CD4-positive, alpha-beta T cell treated with Interleukin-17A for 1 hour (primary cell): ENCODE measurements around the gene RTF1.
"Not testable (repeated sequence)": the region's sequence is repeated elsewhere in the genome, so short reads cannot be mapped to it uniquely, and the experiment has no call there.

Experiments used
- DNase-seq: peaks from one replicate; pipeline ENCODE4 v3.0.0-alpha.2; 2020

The RTF1 gene

GRCh38 chr15:41438206-41438605 lies 21.3 kb downstream of the RTF1 start:
- DNase-seq, result no peak

- not testable (repeated sequence) for DNase-seq
Measured at GRCh38 chr15:41438745-41439144, 21.9 kb downstream of the RTF1 start.

- DNase-seq, result peak; percentile 22
Measured at GRCh38 chr15:41443275-41443674, 26.4 kb downstream of the RTF1 start.

GRCh38 chr15:41445399-41445798 lies 28.5 kb downstream of the RTF1 start:
- no peak for DNase-seq

GRCh38 chr15:41462084-41462795 lies 45.3 kb downstream of the RTF1 start:
- no peak for DNase-seq

GRCh38 chr15:41464889-41465580 lies 48.1 kb downstream of the RTF1 start:
- no peak for DNase-seq

- DNase-seq, result peak; percentile 61
Measured at GRCh38 chr15:41465822-41466421, 49.0 kb downstream of the RTF1 start.

- DNase-seq, result no peak
Measured at GRCh38 chr15:41466711-41467110, 49.8 kb downstream of the RTF1 start.

- not testable (repeated sequence) for DNase-seq
Measured at GRCh38 chr15:41469644-41470043, 52.7 kb downstream of the RTF1 start.

GRCh38 chr15:41473418-41473817 lies 56.5 kb downstream of the RTF1 start:
- DNase-seq, result no peak

GRCh38 chr15:41474436-41474835 lies 57.5 kb downstream of the RTF1 start:
- no peak for DNase-seq

- DNase-seq, result no peak
Measured at GRCh38 chr15:41474941-41475340, 58.0 kb downstream of the RTF1 start.

- no peak for DNase-seq
Measured at GRCh38 chr15:41476416-41477048, 59.6 kb downstream of the RTF1 start.

GRCh38 chr15:41480396-41481140 lies 63.7 kb downstream of the RTF1 start:
- no peak for DNase-seq

GRCh38 chr15:41482110-41482877 lies 65.4 kb downstream of the RTF1 start:
- no peak for DNase-seq

GRCh38 chr15:41483115-41483514 lies 66.2 kb downstream of the RTF1 start:
- peak; percentile 60 for DNase-seq

- peak; percentile 45 for DNase-seq
Measured at GRCh38 chr15:41483519-41483918, 66.6 kb downstream of the RTF1 start.

- DNase-seq, result no peak
Measured at GRCh38 chr15:41484937-41485625, 68.2 kb downstream of the RTF1 start.

- DNase-seq, result no peak
Measured at GRCh38 chr15:41486286-41486685, 69.4 kb downstream of the RTF1 start.

- DNase-seq, result no peak
Measured at GRCh38 chr15:41487381-41487780, 70.5 kb downstream of the RTF1 start.

- DNase-seq, result peak; percentile 49
Measured at GRCh38 chr15:41487802-41488201, 70.9 kb downstream of the RTF1 start.
